ENCODE measurements around the gene RAB4B. TPM values are rescaled to one million over a fixed set of nuclear protein-coding genes. Genes with fewer than 3 reads are reported as not detected.
"Not testable (repeated sequence)": the region's sequence is repeated elsewhere in the genome, so short reads cannot be mapped to it uniquely, and the experiment has no call there.

The RAB4B gene
- total and polyA plus RNA-seq, 2 donors (not counting 1 experiment from before 2014, with no cell fraction given): 108 to 141 TPM

- H3K36me3 ChIP-seq (replicated peaks in 1 of 2; ENCODE audit: control extremely low read depth in 1 of 2, control insufficient read depth in 1 of 2, extremely low read depth in 1 of 2, insufficient read depth in 2 of 2, low read length in 1 of 2): peaks cover 0 to 40% of the 10 kb centered on the region in 2 experiments
- H3K79me2 ChIP-seq (ENCODE audit: control insufficient read depth, insufficient read depth, low read length): peaks cover 37% of the 10 kb centered on the region
- H3K4me1 ChIP-seq (ENCODE audit: control insufficient read depth in 2 of 2, insufficient read depth in 2 of 2, low read length in 2 of 2): peaks cover 26 to 44% of the 10 kb centered on the region in 2 donors
- H3K4me3 ChIP-seq (ENCODE audit: control extremely low read depth in 1 of 5, extremely low read depth in 1 of 5, insufficient read depth in 1 of 5, low read depth in 2 of 5, low read length in 4 of 5): peak overlapping the region; percentile 21 to 64 (median 54)
- H3K27me3 ChIP-seq (replicated peaks in 1 of 4; ENCODE audit: control extremely low read depth in 1 of 4, control insufficient read depth in 3 of 4, insufficient read depth in 4 of 4, low read length in 3 of 4); H3K27me3 Mint-ChIP-seq; H3K9me3 Mint-ChIP-seq (ENCODE audit: insufficient read depth); H3K9me3 ChIP-seq (ENCODE audit: control extremely low read depth in 1 of 3, control insufficient read depth in 2 of 3, insufficient read depth in 1 of 3, low read length in 2 of 3); H3K27ac ChIP-seq (ENCODE audit: low read length in 2 of 2); intact Hi-C loops (cut with micrococcal nuclease): not testable (repeated sequence)
- peaks cover 42% of the 10 kb centered on the region for H4K20me1 ChIP-seq (ENCODE audit: control insufficient read depth, insufficient read depth, low read length, poor library complexity, severe bottlenecking)
- ChIA-PET POLR2A (interaction anchor here (0.5 to 1.4 kb wide), 2 partner anchors 33 to 286 kb away, joined by 4 read pairs; partner anchors contain the start of gene RAB4B), CTCF (interaction anchor here (0.8 to 1.2 kb wide), 2 partner anchors 9 to 148 kb away, joined by 5 to 7 read pairs; no protein-coding TSS in a partner anchor)
- Mint-ChIP-seq H3K27ac (peak overlapping the region; percentile 86), H3K4me3 (peak overlapping the region; percentile 97), H3K4me1 (peaks cover 54% of the 10 kb centered on the region)
- peak; percentile 89 for ATAC-seq (ENCODE audit: low read depth)
- 10% methylated on average over 39 of the region's 65 CpGs for WGBS (ENCODE audit: insufficient coverage)
- peak overlapping the region; percentile 62 for H3K9ac ChIP-seq (ENCODE audit: low read length)
- H3K4me2 ChIP-seq (replicated peaks; ENCODE audit: low read depth, low read length, poor library complexity, severe bottlenecking): peak overlapping the region; percentile 78
- H2AFZ ChIP-seq (ENCODE audit: insufficient read depth, low read depth, low read length, poor library complexity, severe bottlenecking): peak overlapping the region; percentile 65
- DNase-seq: peak; percentile 66
Observed at GRCh38 chr19:40810649-40811408, 32.8 kb downstream of the RAB4B start.

GRCh38 chr19:40811478-40812341, 33.7 kb downstream of the RAB4B start:
- Mint-ChIP-seq H3K4me1 (peaks cover 45% of the 10 kb centered on the region), H3K27ac (peak overlapping the region; percentile 72), H3K27me3 (no peaks in the 10 kb centered on the region), H3K4me3 (peak overlapping the region; percentile 97), H3K9me3 (ENCODE audit: insufficient read depth) (no peaks in the 10 kb centered on the region)
- ChIA-PET POLR2A (interaction anchor here (0.5 to 1.4 kb wide), 3 partner anchors 34 to 286 kb away, joined by 4 to 5 read pairs (median 4); partner anchors contain the start of genes ACTMAP, RAB4B and SNRPA), CTCF (interaction anchor here (0.8 to 1.8 kb wide), 4 partner anchors 8 to 149 kb away, joined by 3 to 7 read pairs (median 5); no protein-coding TSS in a partner anchor)
- H3K9ac ChIP-seq (ENCODE audit: low read length): peak overlapping the region; percentile 62
- peaks cover 34% of the 10 kb centered on the region for H4K20me1 ChIP-seq (ENCODE audit: control insufficient read depth, insufficient read depth, low read length, poor library complexity, severe bottlenecking)
- 6% methylated on average over 15 of the region's 35 CpGs for WGBS (ENCODE audit: insufficient coverage)
- ATAC-seq (ENCODE audit: low read depth) (peak; percentile 11), DNase-seq (peak; percentile 69)
- H3K36me3 ChIP-seq (replicated peaks in 1 of 2; ENCODE audit: control extremely low read depth in 1 of 2, control insufficient read depth in 1 of 2, extremely low read depth in 1 of 2, insufficient read depth in 2 of 2, low read length in 1 of 2): peaks cover 0 to 32% of the 10 kb centered on the region in 2 experiments
- H3K27ac ChIP-seq (ENCODE audit: low read length in 2 of 2): no peak overlapping the region
- peaks cover 17 to 37% of the 10 kb centered on the region in 2 donors for H3K4me1 ChIP-seq (ENCODE audit: control insufficient read depth in 2 of 2, insufficient read depth in 2 of 2, low read length in 2 of 2)
- H3K9me3 ChIP-seq (ENCODE audit: control extremely low read depth in 1 of 3, control insufficient read depth in 2 of 3, insufficient read depth in 1 of 3, low read length in 2 of 3): no peaks in the 10 kb centered on the region
- H2AFZ ChIP-seq (ENCODE audit: insufficient read depth, low read depth, low read length, poor library complexity, severe bottlenecking): peak overlapping the region; percentile 65
- H3K4me3 ChIP-seq (ENCODE audit: control extremely low read depth in 1 of 5, extremely low read depth in 1 of 5, insufficient read depth in 1 of 5, low read depth in 2 of 5, low read length in 4 of 5): peak overlapping the region in 4 of 5 experiments; percentile 47 to 64 (median 56)
- TF ChIP-seq EZH2 (IDR thresholded peaks at IDR 0.05; ENCODE audit: borderline replicate concordance, insufficient read depth, low read depth, low read length, poor library complexity, severe bottlenecking): no peak
- peak; percentile 25 for TF ChIP-seq CTCF (IDR thresholded peaks at IDR 0.05)
- intact Hi-C loops (cut with micrococcal nuclease): loop anchor here (2.0 kb wide), 1 partner anchor 13 kb away; the partner anchor contains the start of gene EGLN2
- peak overlapping the region; percentile 78 for H3K4me2 ChIP-seq (replicated peaks; ENCODE audit: low read depth, low read length, poor library complexity, severe bottlenecking)
- H3K79me2 ChIP-seq (ENCODE audit: control insufficient read depth, insufficient read depth, low read length): peaks cover 29% of the 10 kb centered on the region
- H3K27me3 ChIP-seq (replicated peaks in 1 of 4; ENCODE audit: control extremely low read depth in 1 of 4, control insufficient read depth in 3 of 4, insufficient read depth in 4 of 4, low read length in 3 of 4): no peaks in the 10 kb centered on the region

- WGBS (ENCODE audit: insufficient coverage): 97% methylated on average over 6 of the region's 7 CpGs
- Mint-ChIP-seq H3K27ac (peak overlapping the region; percentile 72), H3K4me1 (peaks cover 36% of the 10 kb centered on the region), H3K4me3 (peak overlapping the region; percentile 97)
- Histone ChIP-seq H3K79me2 (ENCODE audit: control insufficient read depth, insufficient read depth, low read length) (peaks cover 20% of the 10 kb centered on the region), H3K4me1 (ENCODE audit: control insufficient read depth in 2 of 2, insufficient read depth in 2 of 2, low read length in 2 of 2) (peaks cover 11 to 33% of the 10 kb centered on the region in 2 donors), H3K36me3 (replicated peaks in 1 of 2; ENCODE audit: control extremely low read depth in 1 of 2, control insufficient read depth in 1 of 2, extremely low read depth in 1 of 2, insufficient read depth in 2 of 2, low read length in 1 of 2) (peaks cover 0 to 23% of the 10 kb centered on the region in 2 experiments), H3K4me2 (replicated peaks; ENCODE audit: low read depth, low read length, poor library complexity, severe bottlenecking) (peak overlapping the region; percentile 78), H4K20me1 (ENCODE audit: control insufficient read depth, insufficient read depth, low read length, poor library complexity, severe bottlenecking) (peaks cover 25% of the 10 kb centered on the region)
- ChIA-PET CTCF (interaction anchor here (1.1 to 1.8 kb wide), 2 partner anchors 91 to 149 kb away, joined by 3 to 5 read pairs; no protein-coding TSS in a partner anchor), POLR2A (interaction anchor here (0.7 to 1.1 kb wide), 2 partner anchors 19 to 62 kb away, joined by 4 to 5 read pairs; partner anchors contain the start of genes ACTMAP and SNRPA)
- not testable (repeated sequence) for H3K9ac ChIP-seq (ENCODE audit: low read length); H3K27ac ChIP-seq (ENCODE audit: low read length in 2 of 2); H3K4me3 ChIP-seq (ENCODE audit: control extremely low read depth in 1 of 5, extremely low read depth in 1 of 5, insufficient read depth in 1 of 5, low read depth in 2 of 5, low read length in 4 of 5); DNase-seq; H3K9me3 ChIP-seq (ENCODE audit: control extremely low read depth in 1 of 3, control insufficient read depth in 2 of 3, insufficient read depth in 1 of 3, low read length in 2 of 3); H3K9me3 Mint-ChIP-seq (ENCODE audit: insufficient read depth); H3K27me3 Mint-ChIP-seq; ATAC-seq (ENCODE audit: low read depth); H3K27me3 ChIP-seq (replicated peaks in 1 of 4; ENCODE audit: control extremely low read depth in 1 of 4, control insufficient read depth in 3 of 4, insufficient read depth in 4 of 4, low read length in 3 of 4); H2AFZ ChIP-seq (ENCODE audit: insufficient read depth, low read depth, low read length, poor library complexity, severe bottlenecking)
- intact Hi-C loops (cut with micrococcal nuclease): loop anchor here (2.0 kb wide), 1 partner anchor 14 kb away; the partner anchor contains the start of gene EGLN2
Observed at GRCh38 chr19:40812571-40812970, 34.5 kb downstream of the RAB4B start.

Measured in B cell (primary cell).